Tibial nerve (tissue), 4 donors: ENCODE measurements around the gene SAMD8. TPM values are rescaled to one million over a fixed set of nuclear protein-coding genes. Genes with fewer than 3 reads are reported as not detected.

Source experiments
- DNase-seq, 2 donors: peaks; one replicate each; pipeline ENCODE4 v3.0.0-alpha.2; 2019; ENCODE audit warnings: low spot score in 2 of 2
- H3K27ac ChIP-seq, 4 donors: fragments of 200-600 bp; sonication (generic) in 3 of 4; one replicate each; pipeline ENCODE4 v1.5.1; 2017 to 2019; ENCODE audit warnings: mild to moderate bottlenecking in 1 of 4
- H3K27me3 ChIP-seq, 2 donors: fragments of 200-600 bp; sonication (generic) in 1 of 2; one replicate each; pipeline versions ENCODE4 v1.5.1 to v1.6.0; 2017 to 2019
- H3K36me3 ChIP-seq, 3 donors: fragments of 200-600 bp; sonication (generic); one replicate each; pipeline ENCODE4 v1.5.1; 2018 to 2019
- H3K4me1 ChIP-seq, 4 donors: fragments of 200-600 bp; sonication (generic) in 3 of 4; one replicate each; pipeline ENCODE4 v1.5.1; 2017 to 2019
- H3K4me3 ChIP-seq, 4 donors: fragments of 200-600 bp; sonication (generic) in 3 of 4; one replicate each; pipeline ENCODE4 v1.5.1; 2017 to 2019; ENCODE audit warnings: mild to moderate bottlenecking in 1 of 4, moderate library complexity in 1 of 4
- H3K9me3 ChIP-seq, 4 donors: fragments of 200-600 bp; sonication (generic) in 3 of 4; one replicate each; pipeline ENCODE4 v1.5.1; 2017 to 2019
- CTCF ChIP-seq, 5 experiments: fragments of 200-600 bp in 3 of 5; fragments of 450-650 bp in 2 of 5; sonication (generic) in 3 of 5; IDR thresholded peaks; one replicate each; pipeline ENCODE4 v1.5.1; 2016 to 2019; ENCODE audit warnings: antibody characterized with exemption in 5 of 5, mild to moderate bottlenecking in 3 of 5, moderate library complexity in 2 of 5
- EP300 ChIP-seq, 2 donors: sonication (generic); formaldehyde crosslinking; IDR thresholded peaks; one replicate each; pipeline ENCODE4 v1.6.1; 2017; ENCODE audit warnings: antibody characterized with exemption in 2 of 2, mild to moderate bottlenecking in 1 of 2
- POLR2A ChIP-seq, 2 donors: fragments of 450-650 bp; IDR thresholded peaks; one replicate each; pipeline ENCODE4 v1.6.1; 2017; ENCODE audit warnings: antibody characterized with exemption in 2 of 2, mild to moderate bottlenecking in 2 of 2, moderate library complexity in 2 of 2
- WGBS, 2 donors: methylation state at CpG; one replicate each; pipeline ENCODE4 v1.1.5; 2018; 5-methylcytosine and 5-hydroxymethylcytosine counted together
- total RNA-seq, 4 donors: library from RNA; depleted of rRNA; stranded (reverse); fragments of >200 nt; gene quantifications; one replicate each; pipeline ENCODE4 v1.1.0, GENCODE V29; 2016

Gene SAMD8
- total RNA-seq, 4 donors from 2014 or later, result 46.5 to 62.0 (median 56.7) TPM

- peaks cover 0 to 8% (median 0%) of the 10 kb centered on the region in 4 donors for H3K9me3 ChIP-seq
- H3K4me1 ChIP-seq, result no peaks in the 10 kb centered on the region
- no peak overlapping the region for H3K27ac ChIP-seq
- TF ChIP-seq CTCF (IDR thresholded peaks at IDR 0.05), result no peak
- TF ChIP-seq POLR2A (IDR thresholded peaks at IDR 0.05), result no peak
- TF ChIP-seq EP300 (IDR thresholded peaks at IDR 0.05), result no peak
- H3K36me3 ChIP-seq, result no peaks in the 10 kb centered on the region
- H3K27me3 ChIP-seq, result no peaks in the 10 kb centered on the region
- H3K4me3 ChIP-seq, result no peak overlapping the region
- 92 to 93% methylated on average over 9 of the region's 9 CpGs for WGBS, 2 donors
- no peak for DNase-seq
These were observed 25.1 kb upstream of the SAMD8 start for GRCh38 chr10:75086278-75086934.

DNA sequence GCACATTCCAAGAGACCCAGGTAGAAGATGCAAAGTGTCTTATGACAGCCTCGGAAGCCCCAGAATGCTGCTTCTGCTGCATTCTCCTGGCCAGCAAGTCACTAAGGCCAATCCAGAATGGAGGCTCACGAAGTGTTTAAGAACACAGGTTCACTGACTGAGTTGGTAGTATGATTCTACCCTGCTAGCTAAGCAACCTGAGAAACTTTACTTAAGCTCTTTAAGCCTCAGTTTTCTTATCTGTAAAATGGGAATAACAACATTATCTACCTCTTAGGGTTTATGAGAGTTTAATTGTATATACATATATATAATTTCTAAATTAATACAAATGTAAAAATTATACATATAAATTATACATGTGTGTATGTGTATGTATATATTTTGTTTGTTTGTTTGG lies 22.8 kb upstream of the SAMD8 start:
- Histone ChIP-seq H3K9me3 (no peaks in the 10 kb centered on the region), H3K4me1 (no peaks in the 10 kb centered on the region), H3K36me3 (no peaks in the 10 kb centered on the region), H3K27ac (no peak overlapping the region), H3K4me3 (no peak overlapping the region), H3K27me3 (no peaks in the 10 kb centered on the region)
- no peak for DNase-seq
- 90 to 93% methylated on average over 2 of the region's 2 CpGs for WGBS, 2 donors
- TF ChIP-seq CTCF (IDR thresholded peaks at IDR 0.05) (no peak), POLR2A (IDR thresholded peaks at IDR 0.05) (no peak), EP300 (IDR thresholded peaks at IDR 0.05) (no peak)

DNA sequence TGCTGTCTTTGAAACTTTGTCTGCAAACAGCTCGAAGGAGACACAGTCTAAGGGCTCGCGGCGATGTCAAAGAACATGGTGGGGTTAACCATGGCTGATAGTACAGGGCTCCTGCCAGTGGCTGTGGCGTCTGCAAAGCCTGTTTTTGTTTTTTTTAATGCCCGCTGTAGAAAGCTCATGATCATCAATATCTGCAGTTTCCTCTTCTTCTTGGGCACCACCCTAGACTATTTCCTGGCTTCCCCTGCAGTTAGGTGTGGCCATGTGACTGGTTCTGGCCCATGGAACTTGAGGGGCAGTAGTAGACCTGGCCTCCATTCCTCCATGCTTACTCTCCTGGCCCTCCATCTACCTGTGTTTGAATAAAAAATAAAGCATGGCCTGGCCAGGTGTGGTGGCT lies 21.8 kb upstream of the SAMD8 start:
- Histone ChIP-seq H3K4me1 (no peaks in the 10 kb centered on the region), H3K9me3 (no peaks in the 10 kb centered on the region), H3K4me3 (no peak overlapping the region), H3K36me3 (no peaks in the 10 kb centered on the region), H3K27me3 (no peaks in the 10 kb centered on the region), H3K27ac (no peak overlapping the region)
- WGBS, 2 donors, result 88 to 91% methylated on average over 6 of the region's 6 CpGs
- no peak for DNase-seq
- TF ChIP-seq POLR2A (IDR thresholded peaks at IDR 0.05) (no peak), CTCF (IDR thresholded peaks at IDR 0.05) (no peak), EP300 (IDR thresholded peaks at IDR 0.05) (no peak)

DNA sequence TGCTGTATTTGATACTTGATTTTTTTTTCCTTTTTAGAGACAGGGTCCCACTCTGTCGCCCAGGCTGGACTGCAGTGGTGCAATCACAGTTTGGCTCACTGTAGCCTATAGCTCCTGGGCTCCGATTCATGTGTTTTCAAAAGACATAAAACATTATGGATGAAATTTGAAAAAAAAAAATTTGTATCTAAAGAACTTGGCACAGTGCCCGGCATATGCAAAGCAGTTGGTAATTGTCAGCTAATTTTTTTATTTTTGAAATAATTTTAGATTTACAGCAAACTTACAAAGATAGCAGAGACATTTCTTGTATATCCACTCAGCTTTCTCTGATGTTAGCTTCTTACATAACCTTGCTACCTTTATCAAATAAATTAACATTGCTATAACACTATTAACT lies 20.3 kb upstream of the SAMD8 start:
- DNase-seq, result no peak
- H3K9me3 ChIP-seq, result no peaks in the 10 kb centered on the region
- H3K4me1 ChIP-seq, result no peaks in the 10 kb centered on the region
- H3K36me3 ChIP-seq, result no peaks in the 10 kb centered on the region
- no peaks in the 10 kb centered on the region for H3K27me3 ChIP-seq
- no peak overlapping the region for H3K4me3 ChIP-seq
- H3K27ac ChIP-seq, result no peak overlapping the region
- 66 to 75% methylated on average over 3 of the region's 3 CpGs for WGBS, 2 donors
- TF ChIP-seq CTCF (IDR thresholded peaks at IDR 0.05) (no peak), POLR2A (IDR thresholded peaks at IDR 0.05) (no peak), EP300 (IDR thresholded peaks at IDR 0.05) (no peak)

- Histone ChIP-seq H3K36me3 (no peaks in the 10 kb centered on the region), H3K27me3 (no peaks in the 10 kb centered on the region), H3K27ac (no peak overlapping the region), H3K9me3 (no peaks in the 10 kb centered on the region), H3K4me3 (no peak overlapping the region), H3K4me1 (no peaks in the 10 kb centered on the region)
- no peak for DNase-seq
- TF ChIP-seq CTCF (IDR thresholded peaks at IDR 0.05) (no peak), POLR2A (IDR thresholded peaks at IDR 0.05) (no peak), EP300 (IDR thresholded peaks at IDR 0.05) (no peak)
- 48 to 71% methylated on average over 3 to 10 of the region's 10 CpGs for WGBS, 2 donors
These were observed 17.0 kb upstream of the SAMD8 start for GRCh38 chr10:75094465-75094864.
